H1 (cell line): ENCODE data around the gene CPD. TPM values are rescaled to one million over a fixed set of nuclear protein-coding genes. Genes with fewer than 3 reads are reported as not detected.

ENCODE experiments used
- CTCF ChIA-PET: fragments of 300-600 bp; sonication (Branson Sonifier 250); formaldehyde crosslinking; loops from one replicate; lab custom pipeline; 2021; ENCODE audit not compliant: partially characterized antibody; lab: Charles Lee
- POLR2A ChIA-PET: fragments of 300-600 bp; sonication (Branson Sonifier 250); formaldehyde crosslinking; loops from one replicate; lab custom pipeline; 2021; ENCODE audit warnings: inconsistent platforms; ENCODE audit not compliant: partially characterized antibody; lab: Charles Lee
- DNase-seq, 2 experiments: peaks; one replicate each; pipeline versions ENCODE4 v3.0.0 to v3.0.0-alpha.2; 2010 to 2022; ENCODE audit warnings: low spot score in 2 of 2, low read depth in 1 of 2, mixed read lengths in 1 of 2
- FAIRE-seq: peaks from 2 replicates; lab custom pipeline; 2011; peaks lifted over from hg19 to GRCh38; lab: Jason Lieb, UNC
- H2AFZ ChIP-seq: 2 replicates; pipeline ENCODE4 v1.8.1; 2012; ENCODE audit warnings: low read length, inconsistent platforms
- H2AK5ac ChIP-seq: 2 replicates; pipeline ENCODE4 v1.6.1; 2013; ENCODE audit warnings: low read depth, low read length
- H2BK120ac ChIP-seq: replicated peaks from 2 replicates; pipeline ENCODE3; 2013; ENCODE audit warnings: low read depth, low read length, inconsistent platforms
- H2BK12ac ChIP-seq: 2 replicates; pipeline ENCODE4 v1.6.1; 2013; ENCODE audit warnings: low read depth, low read length
- H2BK15ac ChIP-seq: 2 replicates; pipeline ENCODE4 v1.6.1; 2013; ENCODE audit warnings: low read length
- H2BK20ac ChIP-seq: 2 replicates; pipeline ENCODE4 v1.6.1; 2013; ENCODE audit warnings: low read length
- H2BK5ac ChIP-seq: 2 replicates; pipeline ENCODE4 v1.6.1; 2013; ENCODE audit warnings: low read depth, low read length
- H3K14ac ChIP-seq: 2 replicates; pipeline ENCODE4 v1.6.1; 2013; ENCODE audit warnings: inconsistent platforms; ENCODE audit not compliant: insufficient read length
- H3K18ac ChIP-seq: 2 replicates; pipeline ENCODE4 v1.6.1; 2013; ENCODE audit warnings: low read length; ENCODE audit errors: extremely low read depth
- H3K23ac ChIP-seq: 2 replicates; pipeline ENCODE4 v1.6.1; 2013; ENCODE audit warnings: inconsistent platforms; ENCODE audit not compliant: insufficient read length
- H3K23me2 ChIP-seq: 2 replicates; pipeline ENCODE4 v1.6.1; 2013; ENCODE audit warnings: low read depth, low read length
- H3K27ac ChIP-seq: 2 replicates; pipeline ENCODE4 v1.6.1; 2011; ENCODE audit warnings: low read depth, low read length, inconsistent platforms
- H3K27me3 ChIP-seq, 4 experiments: replicated peaks in 1 of 4; 1 replicate in 1 of 4; 2 replicates in 3 of 4; pipeline versions ENCODE4 v1.6.1 to v1.8.1; 2011 to 2013; ENCODE audit warnings: low read length in 3 of 4, mild to moderate bottlenecking in 3 of 4, inconsistent platforms in 2 of 4, mixed read lengths in 2 of 4, moderate library complexity in 1 of 4; ENCODE audit not compliant: control insufficient read depth in 3 of 4, insufficient read depth in 3 of 4; ENCODE audit errors: extremely low read depth in 1 of 4
- H3K36me3 ChIP-seq, 4 experiments: 2 replicates each; pipeline versions ENCODE4 v1.6.1 to v1.8.1; 2011 to 2013; ENCODE audit warnings: mild to moderate bottlenecking in 4 of 4, low read length in 3 of 4, moderate library complexity in 2 of 4, control low read depth in 1 of 4, inconsistent platforms in 1 of 4; ENCODE audit not compliant: insufficient read depth in 4 of 4, control insufficient read depth in 2 of 4
- H3K4ac ChIP-seq: replicated peaks from 2 replicates; pipeline ENCODE3; 2013; ENCODE audit warnings: low read length, low read depth, mixed read lengths, inconsistent platforms; ENCODE audit not compliant: insufficient read length
- H3K4me1 ChIP-seq, 4 experiments: replicated peaks in 1 of 4; 1 replicate in 1 of 4; 2 replicates in 3 of 4; pipeline versions ENCODE4 v1.6.1 to v1.8.1; 2011 to 2013; ENCODE audit warnings: low read length in 3 of 4, inconsistent platforms in 2 of 4, mixed read lengths in 1 of 4; ENCODE audit not compliant: insufficient read depth in 4 of 4, control insufficient read depth in 3 of 4
- H3K4me2 ChIP-seq, 2 experiments: 2 replicates each; pipeline versions ENCODE4 v1.6.1 to v1.8.1; 2011 to 2013; ENCODE audit warnings: low read depth in 2 of 2, low read length in 2 of 2, control low read depth in 1 of 2, inconsistent platforms in 1 of 2, mild to moderate bottlenecking in 1 of 2; ENCODE audit not compliant: insufficient read depth in 1 of 2
- H3K4me3 ChIP-seq, 4 experiments: fragments of 200-600, 300-600 bp in 1 of 4; sonication (generic), shearing (Covaris generic), sonication (Bioruptor Twin) in 1 of 4; 2 replicates each; pipeline versions ENCODE4 v1.5.1 to v1.8.1; 2011 to 2016; ENCODE audit warnings: low read length in 4 of 4, low read depth in 3 of 4, control low read depth in 2 of 4, inconsistent platforms in 2 of 4, mild to moderate bottlenecking in 2 of 4, mixed read lengths in 1 of 4, moderate library complexity in 1 of 4; ENCODE audit not compliant: insufficient read depth in 2 of 4; ENCODE audit errors: extremely low read depth in 1 of 4
- H3K56ac ChIP-seq: replicated peaks from 2 replicates; pipeline ENCODE3; 2013; ENCODE audit warnings: low read depth, mild to moderate bottlenecking, mixed read lengths, low read length, inconsistent platforms; ENCODE audit not compliant: insufficient read length
- H3K79me1 ChIP-seq: 2 replicates; pipeline ENCODE4 v1.6.1; 2013; ENCODE audit warnings: low read depth, low read length, control low read depth
- H3K79me2 ChIP-seq, 2 experiments: 2 replicates each; pipeline versions ENCODE4 v1.6.1 to v1.8.1; 2012 to 2013; ENCODE audit warnings: low read length in 2 of 2, mild to moderate bottlenecking in 2 of 2, inconsistent platforms in 1 of 2; ENCODE audit not compliant: insufficient read depth in 2 of 2, control insufficient read depth in 1 of 2
- H3K9ac ChIP-seq, 4 experiments: replicated peaks in 1 of 4; 1 replicate in 1 of 4; 2 replicates in 3 of 4; pipeline versions ENCODE4 v1.6.1 to v1.8.1; 2011 to 2013; ENCODE audit warnings: low read depth in 3 of 4, low read length in 3 of 4, control low read depth in 2 of 4, mild to moderate bottlenecking in 2 of 4, moderate library complexity in 2 of 4, inconsistent platforms in 1 of 4; ENCODE audit errors: extremely low read depth in 1 of 4
- H3K9me3 ChIP-seq, 2 experiments: 2 replicates each; pipeline versions ENCODE4 v1.6.1 to v1.8.1; 2012 to 2013; ENCODE audit warnings: mild to moderate bottlenecking in 2 of 2, moderate library complexity in 2 of 2, control low read depth in 1 of 2, inconsistent platforms in 1 of 2, low read depth in 1 of 2, low read length in 1 of 2, mixed read lengths in 1 of 2; ENCODE audit not compliant: insufficient read depth in 2 of 2
- H4K20me1 ChIP-seq, 2 experiments: replicated peaks in 1 of 2; 2 replicates each; pipeline versions ENCODE3 to v1.8.1; 2011 to 2013; ENCODE audit warnings: inconsistent platforms in 2 of 2, low read length in 2 of 2, mild to moderate bottlenecking in 1 of 2; ENCODE audit not compliant: insufficient read depth in 2 of 2, control insufficient read depth in 1 of 2
- H4K5ac ChIP-seq: 2 replicates; pipeline ENCODE4 v1.6.1; 2013; ENCODE audit warnings: low read length, low read depth, mixed read lengths, inconsistent platforms; ENCODE audit not compliant: insufficient read length
- H4K8ac ChIP-seq: 2 replicates; pipeline ENCODE4 v1.8.0; 2013; ENCODE audit warnings: mild to moderate bottlenecking, moderate library complexity, low read length, inconsistent platforms; ENCODE audit not compliant: insufficient read depth; ENCODE audit errors: extremely low read depth
- H4K91ac ChIP-seq: replicated peaks from 2 replicates; pipeline ENCODE3; 2013; ENCODE audit warnings: low read length, mixed read lengths, inconsistent platforms; ENCODE audit not compliant: insufficient read length
- E2F6 ChIP-seq: IDR thresholded peaks from 2 replicates; pipeline ENCODE4 v1.6.1; 2012; ENCODE audit warnings: inconsistent platforms
- FOSL1 ChIP-seq: IDR thresholded peaks from 2 replicates; pipeline ENCODE4 v1.6.1; 2011; ENCODE audit warnings: mild to moderate bottlenecking, low read depth, low read length, moderate library complexity; ENCODE audit not compliant: insufficient read depth
- JUN ChIP-seq: IDR thresholded peaks from 2 replicates; pipeline ENCODE4 v1.6.1; 2011; ENCODE audit warnings: low read depth, mild to moderate bottlenecking, improper control_type of control experiment, low read length
- JUND ChIP-seq: IDR thresholded peaks from 2 replicates; pipeline ENCODE4 v1.6.1; 2011; ENCODE audit warnings: mild to moderate bottlenecking, improper control_type of control experiment, low read length
- MAFK ChIP-seq: IDR thresholded peaks from 2 replicates; pipeline ENCODE4 v1.6.1; 2012; ENCODE audit warnings: low read depth, mild to moderate bottlenecking, improper control_type of control experiment, low read length
- NANOG ChIP-seq: IDR thresholded peaks from 2 replicates; pipeline ENCODE4 v1.6.1; 2011; ENCODE audit warnings: low read length, low read depth, mild to moderate bottlenecking, inconsistent platforms; ENCODE audit not compliant: insufficient read depth, poor library complexity, severe bottlenecking
- RBBP5 ChIP-seq: IDR thresholded peaks from 2 replicates; pipeline ENCODE4 v1.7.1; 2012; ENCODE audit warnings: low read depth, mild to moderate bottlenecking, inconsistent platforms, low read length, moderate library complexity, borderline replicate concordance
- SP2 ChIP-seq: IDR thresholded peaks from 2 replicates; pipeline ENCODE4 v1.6.1; 2012; ENCODE audit warnings: mild to moderate bottlenecking, low read length, inconsistent platforms
- USF2 ChIP-seq: IDR thresholded peaks from 2 replicates; pipeline ENCODE4 v1.6.1; 2011; ENCODE audit warnings: low read length, improper control_type of control experiment
- WGBS, 2 experiments: shearing (Covaris generic) in 1 of 2; methylation state at CpG; one replicate each; pipeline versions ENCODE4 v1.1.6 to v1.1.7; 2013 to 2015; ENCODE audit warnings: low lambda C conversion rate in 2 of 2, mixed read lengths in 2 of 2, inconsistent platforms in 1 of 2, low coverage in 1 of 2, missing lambda C conversion rate in 1 of 2; ENCODE audit not compliant: insufficient replicate concordance in 2 of 2, insufficient coverage in 1 of 2, insufficient read length in 1 of 2; ENCODE audit errors: extremely low coverage in 1 of 2, missing lambda C conversion rate in 1 of 2; 5-methylcytosine and 5-hydroxymethylcytosine counted together
- polyA plus RNA-seq, 7 experiments: library from polyadenylated mRNA; depleted of rRNA in 3 of 7; stranded (reverse) in 5 of 7; unstranded in 2 of 7; fragments of >200 nt in 5 of 7; fragments of 200-250 nt in 2 of 7; gene quantifications; 1 replicate in 5 of 7; 2 replicates in 1 of 7; 4 replicates in 1 of 7; pipeline versions ENCODE4 v1.2.1 to v1.2.3, GENCODE V29; 2011 to 2013; ENCODE audit warnings: missing spikeins in 2 of 7, mixed read lengths in 2 of 7
- total RNA-seq: library from RNA; stranded (reverse); fragmentation: NEBNext Ultra II Directional; extraction: Animal tissue kit (Norgen Biotek cat#: 25700); gene quantifications from 2 replicates; pipeline ENCODE4 v1.2.1, GENCODE V29; 2021

The CPD gene
- total and polyA plus RNA-seq, 2 of the 8 experiments (the other 6 are each of a cell fraction or from before 2014, with no cell fraction given), result 8.6 to 46.2 TPM

GRCh38 chr17:30380643-30381339, 2.1 kb downstream of the CPD start:
- Histone ChIP-seq H3K27ac (no peak overlapping the region), H2BK5ac (no peak overlapping the region), H3K27me3 (peaks cover 5 to 26% (median 20%) of the 10 kb centered on the region in 4 experiments), H3K79me2 (peaks cover 0 to 46% of the 10 kb centered on the region in 2 experiments; a peak in 2 of 4 replicates), H3K4me2 (peak overlapping the region; percentile 86 to 88), H2BK15ac (no peak overlapping the region), H4K8ac (no peak overlapping the region), H3K79me1 (no peaks in the 10 kb centered on the region), H3K14ac (no peak overlapping the region), H3K9ac (no peak overlapping the region), H3K23ac (no peak overlapping the region), H2AK5ac (no peak overlapping the region), H4K91ac (no peak overlapping the region), H4K5ac (no peak overlapping the region), H2AFZ (no peak overlapping the region), H3K23me2 (peaks cover 10% of the 10 kb centered on the region), H3K18ac (no peak overlapping the region), H3K9me3 (no peaks in the 10 kb centered on the region), H2BK12ac (no peak overlapping the region), H3K4ac (no peak overlapping the region), H4K20me1 (peaks cover 10 to 19% of the 10 kb centered on the region in 2 experiments), H3K4me1 (peaks cover 3 to 4% (median 3%) of the 10 kb centered on the region in 4 experiments; a peak in 5 of 7 replicates), H2BK120ac (no peak overlapping the region), H2BK20ac (no peak overlapping the region), H3K4me3 (peak overlapping the region in 3 of 4 experiments; percentile 64 to 85 (median 76); a peak in 5 of 8 replicates), H3K36me3 (peaks cover 0 to 6% (median 2%) of the 10 kb centered on the region in 4 experiments; a peak in 3 of 8 replicates), H3K56ac (no peak overlapping the region)
- 81% methylated on average over 7 of the region's 7 CpGs; no CpG with 5 or more reads in 1 of the 2 experiments for WGBS, 2 experiments
- DNase-seq (no peak), FAIRE-seq (no peak)
- CTCF ChIA-PET, result interaction anchor here (0.6 to 1.4 kb wide), 8 partner anchors 7 to 858 kb away, joined by 3 to 4 read pairs (median 4); partner anchors contain the start of gene GOSR1
- POLR2A ChIA-PET, result interaction anchor here (0.6 to 1.3 kb wide), 3 partner anchors 8 to 335 kb away, joined by 3 read pairs; no protein-coding TSS in a partner anchor
- TF ChIP-seq MAFK (no peak), NANOG (no peak), USF2 (no peak), RBBP5 (no peak), FOSL1 (no peak), SP2 (no peak), JUND (no peak), JUN (no peak), E2F6 (no peak)
